Measurements from ENCODE around the gene LBHD1. TPM values are rescaled to one million over a fixed set of nuclear protein-coding genes. Genes with fewer than 3 reads are reported as not detected.

LBHD1 gene
- total and polyA plus RNA-seq, 2 of the 13 experiments (the other 11 are each of a cell fraction or from before 2014, with no cell fraction given), result 3.2 to 3.7 TPM

GRCh38 chr11:62705880-62706849 lies 34.1 kb upstream of the LBHD1 start (continued):
- TF ChIP-seq, protein P1, sequence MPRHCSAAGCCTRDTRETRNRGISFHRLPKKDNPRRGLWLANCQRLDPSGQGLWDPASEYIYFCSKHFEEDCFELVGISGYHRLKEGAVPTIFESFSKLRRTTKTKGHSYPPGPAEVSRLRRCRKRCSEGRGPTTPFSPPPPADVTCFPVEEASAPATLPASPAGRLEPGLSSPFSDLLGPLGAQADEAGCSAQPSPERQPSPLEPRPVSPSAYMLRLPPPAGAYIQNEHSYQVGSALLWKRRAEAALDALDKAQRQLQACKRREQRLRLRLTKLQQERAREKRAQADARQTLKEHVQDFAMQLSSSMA (CRISPR knock-in tag; IDR thresholded peaks at IDR 0.05), result peak; percentile 15; the same call in 1 of the 2 replicates
- no peak for TF ChIP-seq FOXK2 (IDR thresholded peaks at IDR 0.05)
- TF ChIP-seq HINFP (CRISPR knock-in tag; IDR thresholded peaks at IDR 0.05; ENCODE audit: low read depth), result no peak
- TF ChIP-seq MLLT10 (CRISPR knock-in tag; IDR thresholded peaks at IDR 0.05), result no peak
- TF ChIP-seq MAFF (IDR thresholded peaks at IDR 0.05; ENCODE audit: low read depth, low read length), result no peak
- TF ChIP-seq MATR3 (CRISPR knock-in tag; IDR thresholded peaks at IDR 0.05), result no peak
- TF ChIP-seq ZXDC (CRISPR knock-in tag; IDR thresholded peaks at IDR 0.05), result no peak
- TF ChIP-seq SKI (IDR thresholded peaks at IDR 0.05; ENCODE audit: partially characterized antibody), result no peak
- TF ChIP-seq, protein P2, sequence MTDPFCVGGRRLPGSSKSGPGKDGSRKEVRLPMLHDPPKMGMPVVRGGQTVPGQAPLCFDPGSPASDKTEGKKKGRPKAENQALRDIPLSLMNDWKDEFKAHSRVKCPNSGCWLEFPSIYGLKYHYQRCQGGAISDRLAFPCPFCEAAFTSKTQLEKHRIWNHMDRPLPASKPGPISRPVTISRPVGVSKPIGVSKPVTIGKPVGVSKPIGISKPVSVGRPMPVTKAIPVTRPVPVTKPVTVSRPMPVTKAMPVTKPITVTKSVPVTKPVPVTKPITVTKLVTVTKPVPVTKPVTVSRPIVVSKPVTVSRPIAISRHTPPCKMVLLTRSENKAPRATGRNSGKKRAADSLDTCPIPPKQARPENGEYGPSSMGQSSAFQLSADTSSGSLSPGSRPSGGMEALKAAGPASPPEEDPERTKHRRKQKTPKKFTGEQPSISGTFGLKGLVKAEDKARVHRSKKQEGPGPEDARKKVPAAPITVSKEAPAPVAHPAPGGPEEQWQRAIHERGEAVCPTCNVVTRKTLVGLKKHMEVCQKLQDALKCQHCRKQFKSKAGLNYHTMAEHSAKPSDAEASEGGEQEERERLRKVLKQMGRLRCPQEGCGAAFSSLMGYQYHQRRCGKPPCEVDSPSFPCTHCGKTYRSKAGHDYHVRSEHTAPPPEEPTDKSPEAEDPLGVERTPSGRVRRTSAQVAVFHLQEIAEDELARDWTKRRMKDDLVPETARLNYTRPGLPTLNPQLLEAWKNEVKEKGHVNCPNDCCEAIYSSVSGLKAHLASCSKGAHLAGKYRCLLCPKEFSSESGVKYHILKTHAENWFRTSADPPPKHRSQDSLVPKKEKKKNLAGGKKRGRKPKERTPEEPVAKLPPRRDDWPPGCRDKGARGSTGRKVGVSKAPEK (CRISPR knock-in tag; IDR thresholded peaks at IDR 0.05; ENCODE audit: borderline replicate concordance), result peak; percentile 59; the same call in 1 of the 2 replicates
- TF ChIP-seq YEATS4 (CRISPR knock-in tag; IDR thresholded peaks at IDR 0.05; ENCODE audit: borderline replicate concordance), result no peak
- TF ChIP-seq HBP1 (CRISPR knock-in tag; IDR thresholded peaks at IDR 0.05; ENCODE audit: low read depth), result no peak
- TF ChIP-seq RAD21 (CRISPR knock-in tag; IDR thresholded peaks at IDR 0.05), result no peak
- TF ChIP-seq, protein P3, sequence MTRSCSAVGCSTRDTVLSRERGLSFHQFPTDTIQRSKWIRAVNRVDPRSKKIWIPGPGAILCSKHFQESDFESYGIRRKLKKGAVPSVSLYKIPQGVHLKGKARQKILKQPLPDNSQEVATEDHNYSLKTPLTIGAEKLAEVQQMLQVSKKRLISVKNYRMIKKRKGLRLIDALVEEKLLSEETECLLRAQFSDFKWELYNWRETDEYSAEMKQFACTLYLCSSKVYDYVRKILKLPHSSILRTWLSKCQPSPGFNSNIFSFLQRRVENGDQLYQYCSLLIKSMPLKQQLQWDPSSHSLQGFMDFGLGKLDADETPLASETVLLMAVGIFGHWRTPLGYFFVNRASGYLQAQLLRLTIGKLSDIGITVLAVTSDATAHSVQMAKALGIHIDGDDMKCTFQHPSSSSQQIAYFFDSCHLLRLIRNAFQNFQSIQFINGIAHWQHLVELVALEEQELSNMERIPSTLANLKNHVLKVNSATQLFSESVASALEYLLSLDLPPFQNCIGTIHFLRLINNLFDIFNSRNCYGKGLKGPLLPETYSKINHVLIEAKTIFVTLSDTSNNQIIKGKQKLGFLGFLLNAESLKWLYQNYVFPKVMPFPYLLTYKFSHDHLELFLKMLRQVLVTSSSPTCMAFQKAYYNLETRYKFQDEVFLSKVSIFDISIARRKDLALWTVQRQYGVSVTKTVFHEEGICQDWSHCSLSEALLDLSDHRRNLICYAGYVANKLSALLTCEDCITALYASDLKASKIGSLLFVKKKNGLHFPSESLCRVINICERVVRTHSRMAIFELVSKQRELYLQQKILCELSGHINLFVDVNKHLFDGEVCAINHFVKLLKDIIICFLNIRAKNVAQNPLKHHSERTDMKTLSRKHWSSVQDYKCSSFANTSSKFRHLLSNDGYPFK (CRISPR knock-in tag; IDR thresholded peaks at IDR 0.05; ENCODE audit: borderline replicate concordance), result no peak
- no peak for TF ChIP-seq SMARCE1 (IDR thresholded peaks at IDR 0.05; ENCODE audit: borderline replicate concordance)
- no peak for TF ChIP-seq GFI1 (CRISPR knock-in tag; IDR thresholded peaks at IDR 0.05; ENCODE audit: borderline replicate concordance)
- no peak for TF ChIP-seq ZNF205 (CRISPR knock-in tag; IDR thresholded peaks at IDR 0.05)

Measured in HepG2 (cell line).